Stimulated activated CD4-positive, alpha-beta T cell treated with anti-CD3 and anti-CD28 coated beads, Interleukin-15, amount 100 ng/mL, for 1 hour (primary cell): ENCODE data around the gene EFNA5.

Source experiments
- DNase-seq, 2 donors: peaks; one replicate each; pipeline ENCODE4 v3.0.0-alpha.2; 2020; ENCODE audit warnings: low read depth in 1 of 2, low spot score in 1 of 2

EFNA5 gene

DNA sequence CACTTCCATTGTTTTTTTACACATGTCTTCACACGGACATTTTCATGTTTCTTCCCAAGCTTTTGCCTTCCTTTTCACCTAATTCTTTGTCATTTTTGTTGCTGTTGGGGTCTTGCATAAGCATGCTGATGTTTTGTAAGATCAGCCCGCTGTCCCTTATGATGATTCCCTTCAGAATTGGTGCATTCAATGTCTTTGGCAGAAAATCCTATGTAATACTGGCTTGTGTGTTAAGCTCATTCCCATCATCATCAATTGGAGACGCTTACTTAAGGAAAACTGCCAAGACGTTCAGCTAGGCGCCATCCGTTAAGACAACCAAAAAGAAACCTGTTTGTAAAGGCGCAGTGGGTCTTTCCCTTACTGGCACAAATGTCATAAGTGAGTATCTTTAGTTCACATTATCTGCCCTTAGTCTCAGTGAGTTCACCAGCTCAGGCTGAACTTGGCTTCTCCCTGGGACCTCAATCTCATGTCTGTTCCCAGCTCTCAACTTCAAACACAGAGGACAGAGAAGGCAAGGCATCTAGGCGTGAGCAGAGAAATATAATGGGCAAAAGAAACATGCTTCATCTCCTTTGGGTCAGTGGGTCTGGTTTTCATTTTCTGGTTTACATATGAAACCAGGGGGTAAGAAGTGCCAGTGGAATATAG, 97.9 kb downstream of the EFNA5 start:
- no peak for DNase-seq

DNA sequence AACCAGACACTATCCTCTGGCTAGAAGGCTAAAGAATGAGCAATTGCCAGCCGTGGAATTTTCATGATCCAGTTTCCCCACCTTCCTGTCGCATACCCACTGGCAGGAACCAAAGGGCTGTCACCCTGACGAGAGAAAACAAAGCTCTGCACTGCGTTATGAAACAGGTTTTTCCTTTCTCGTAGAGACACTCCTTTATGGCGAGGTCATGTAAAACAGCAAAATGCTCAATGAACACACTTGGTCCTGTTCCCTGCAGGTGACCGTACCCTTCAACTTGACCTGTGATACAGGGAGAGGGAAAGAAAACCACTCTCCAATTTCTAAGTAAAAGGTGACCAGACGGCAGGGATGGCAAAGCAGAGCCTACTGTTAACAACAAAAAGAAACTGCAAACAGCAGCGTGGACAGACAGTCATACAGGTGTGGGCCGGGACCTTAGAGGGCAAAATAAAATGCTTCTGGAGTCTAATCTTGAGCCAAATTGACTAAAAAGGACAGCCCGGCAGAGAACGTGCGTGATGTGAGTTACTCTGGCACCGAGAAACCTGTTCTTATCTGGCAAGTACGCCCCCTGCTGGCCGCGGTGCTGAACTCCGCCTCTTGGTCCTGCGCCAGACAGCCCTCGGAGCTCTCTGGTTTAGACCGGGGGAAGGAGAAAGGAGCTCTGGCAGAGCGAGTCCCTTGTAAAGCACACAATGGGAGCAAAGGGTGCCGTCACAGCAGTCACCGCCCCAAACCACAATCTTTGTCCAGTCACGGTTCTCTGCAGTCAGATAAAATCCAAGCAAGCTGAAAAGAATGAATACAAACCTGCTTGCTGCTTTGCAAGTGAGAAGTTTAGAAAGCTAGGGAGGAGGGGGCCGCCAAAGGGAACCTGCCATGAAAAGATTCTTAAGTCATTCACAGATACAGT, 98.9 kb downstream of the EFNA5 start:
- DNase-seq, result peak; percentile 62 to 80

GRCh38 chr5:107570805-107571531, 99.8 kb downstream of the EFNA5 start:
- DNase-seq, result no peak

GRCh38 chr5:107570181-107570580, 100.6 kb downstream of the EFNA5 start:
- no peak for DNase-seq

- DNase-seq, result no peak
Measured at GRCh38 chr5:107567901-107568671, 102.7 kb downstream of the EFNA5 start.

GRCh38 chr5:107566986-107567385, 103.8 kb downstream of the EFNA5 start:
- DNase-seq, result no peak

DNA sequence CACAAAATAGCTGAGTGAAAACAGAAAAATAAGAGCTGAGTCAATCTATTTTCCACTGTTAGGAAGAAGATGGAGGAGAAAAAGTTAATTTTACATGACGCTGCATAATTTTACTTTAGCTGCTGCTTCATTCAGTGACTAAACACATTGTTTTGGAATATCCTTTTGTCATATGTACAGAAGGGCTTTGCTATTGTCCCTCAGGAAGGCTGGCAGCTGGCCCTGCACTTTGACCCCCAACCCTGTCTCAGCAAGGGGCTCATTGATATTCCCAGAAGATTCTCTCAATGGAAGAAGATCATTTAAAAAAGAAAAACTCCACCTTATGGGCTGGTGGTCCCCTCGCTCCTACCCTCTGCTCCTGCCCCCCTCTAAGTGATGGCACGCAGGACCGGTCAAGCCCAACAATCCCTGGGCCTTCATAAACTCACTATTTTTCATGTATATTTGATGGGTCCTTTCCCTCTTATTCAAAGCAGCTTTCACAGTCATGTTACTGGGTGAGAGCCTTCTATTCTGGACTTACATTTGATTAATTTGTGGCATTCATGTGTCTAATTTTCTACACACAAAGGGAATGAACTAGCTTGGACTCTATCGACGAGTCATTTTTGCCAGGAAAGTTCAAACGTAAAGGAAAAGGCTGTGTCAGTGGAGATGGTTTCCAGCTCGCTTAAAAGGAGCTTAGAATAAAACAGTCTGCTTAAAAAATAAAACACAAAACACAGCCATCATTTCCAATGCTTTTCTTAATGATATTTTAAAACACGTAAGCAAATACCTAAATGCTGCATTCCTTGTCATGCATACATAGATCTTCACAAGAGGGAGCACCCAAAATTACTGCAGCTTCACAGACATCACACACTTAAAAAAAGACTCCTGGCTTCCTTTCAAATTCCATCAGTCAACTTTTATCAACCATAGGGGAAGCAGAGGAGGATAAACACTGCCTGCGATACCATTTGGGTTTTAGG, 104.7 kb downstream of the EFNA5 start:
- no peak for DNase-seq

- DNase-seq, result no peak
Measured at GRCh38 chr5:107564931-107565372, 105.8 kb downstream of the EFNA5 start.

GRCh38 chr5:107563959-107564544, 106.7 kb downstream of the EFNA5 start:
- DNase-seq, result no peak

GRCh38 chr5:107560377-107560776, 110.4 kb downstream of the EFNA5 start:
- DNase-seq, result no peak

DNA sequence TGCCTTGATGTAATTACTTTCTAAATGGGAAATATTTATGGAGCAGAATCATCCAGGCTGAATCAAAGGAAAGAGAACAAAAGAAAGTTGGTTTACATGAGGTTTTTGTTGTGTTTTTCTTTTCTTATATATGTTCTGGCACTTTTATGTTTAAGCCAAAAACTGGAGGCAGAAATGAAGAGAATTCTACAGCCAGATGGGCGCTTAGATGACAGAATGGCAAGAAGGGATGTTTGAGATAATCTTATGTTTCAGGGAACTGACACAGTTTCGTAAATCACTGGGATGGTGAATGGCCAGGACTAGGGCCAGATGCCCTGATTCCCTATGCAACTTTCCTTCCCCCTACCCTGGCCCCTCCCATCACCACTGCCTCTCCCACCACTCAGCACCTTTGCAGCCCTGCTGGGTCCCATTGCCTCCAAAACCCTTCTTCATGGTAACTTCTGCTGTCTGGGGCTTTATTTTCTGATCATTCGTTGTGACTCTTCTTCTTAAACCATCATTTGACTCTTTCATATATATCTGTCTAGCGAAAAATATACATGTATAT, 111.8 kb downstream of the EFNA5 start:
- DNase-seq, result no peak

GRCh38 chr5:107557051-107557658, 113.6 kb downstream of the EFNA5 start:
- DNase-seq, result no peak

DNA sequence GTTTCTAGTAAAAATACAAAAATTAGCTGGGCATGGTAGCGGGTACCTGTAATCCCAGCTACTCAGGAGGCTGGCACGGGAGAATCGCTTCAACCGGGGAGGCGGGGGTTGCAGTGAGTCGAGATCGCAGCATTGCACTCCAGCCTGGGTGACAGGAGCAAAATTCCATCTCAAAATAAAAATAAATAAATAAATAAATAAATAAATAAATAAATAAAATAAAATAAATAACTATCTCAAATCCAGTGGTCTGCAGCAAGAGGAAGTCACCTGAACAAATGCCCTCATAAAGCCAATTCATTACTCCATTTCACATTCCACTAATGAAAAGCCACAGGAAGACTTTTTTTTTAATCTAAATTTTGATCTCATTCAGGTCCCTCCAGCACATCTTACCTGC, 114.2 kb downstream of the EFNA5 start:
- no peak for DNase-seq

GRCh38 chr5:107555425-107556090, 115.2 kb downstream of the EFNA5 start:
- no peak for DNase-seq

DNA sequence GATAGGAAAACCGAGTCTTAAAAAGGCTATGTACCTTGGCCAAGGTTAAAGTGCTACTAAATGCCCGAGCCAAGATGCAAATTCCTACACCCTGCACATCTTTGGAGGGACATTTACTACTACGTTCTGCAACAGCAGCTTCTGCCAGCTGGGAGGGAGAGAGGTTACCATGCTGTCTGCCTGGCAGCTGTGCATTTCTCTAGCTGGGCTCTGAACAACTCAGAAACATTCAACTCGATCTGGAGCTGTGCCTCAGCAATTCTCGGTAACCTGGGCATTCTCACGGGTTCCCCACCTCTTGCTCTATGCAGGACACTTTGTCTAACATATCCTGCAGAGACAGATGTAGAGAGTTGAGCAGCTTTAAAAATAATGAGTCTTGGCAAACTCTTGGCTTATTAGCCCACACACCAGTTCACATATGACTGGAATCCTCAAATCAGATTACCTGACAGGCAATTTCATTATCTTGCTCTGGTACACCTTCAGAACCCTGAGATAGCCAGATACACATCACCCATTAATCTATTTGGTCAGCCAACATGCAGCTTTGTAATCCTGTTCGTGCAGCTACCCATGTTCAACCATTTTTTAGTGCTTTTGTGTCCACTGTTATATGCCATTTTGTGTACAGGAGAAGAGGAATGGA, 115.8 kb downstream of the EFNA5 start:
- no peak for DNase-seq

- DNase-seq, result no peak
Measured at GRCh38 chr5:107553117-107553555, 117.6 kb downstream of the EFNA5 start.

DNA sequence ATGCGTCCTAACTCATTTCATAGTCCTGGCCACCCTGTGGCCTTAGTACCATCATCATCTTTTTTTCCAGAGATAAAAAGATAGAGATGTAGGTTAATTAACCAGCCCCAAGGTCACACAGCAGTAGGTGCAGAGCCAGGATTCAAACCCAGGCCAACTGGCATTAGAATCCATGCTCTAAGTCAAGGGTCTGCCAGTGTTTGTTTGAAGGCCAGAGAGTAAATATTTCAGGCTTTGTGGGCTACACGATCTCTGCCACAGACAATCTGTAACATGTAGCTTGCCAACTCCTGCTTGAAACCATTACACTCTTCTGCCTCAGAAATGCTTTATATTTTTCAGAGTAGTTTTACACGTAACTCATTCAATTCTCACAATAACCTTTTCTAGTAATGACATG, 119.6 kb downstream of the EFNA5 start:
- DNase-seq, result no peak

- DNase-seq, result no peak
Measured at GRCh38 chr5:107549567-107549966, 121.2 kb downstream of the EFNA5 start.
